NCI-H2081 treated with DMSO at 0.1 percent for 48 hours (cell line): ENCODE measurements around the gene NDNF.

Experiments
- DNase-seq: peaks from one replicate; lab custom pipeline; 2025; lab: John Stamatoyannopoulos, UW

NDNF gene

GRCh38 chr4:121014544-121014943 lies 57.8 kb downstream of the NDNF start:
- DNase-seq: no peak

DNA sequence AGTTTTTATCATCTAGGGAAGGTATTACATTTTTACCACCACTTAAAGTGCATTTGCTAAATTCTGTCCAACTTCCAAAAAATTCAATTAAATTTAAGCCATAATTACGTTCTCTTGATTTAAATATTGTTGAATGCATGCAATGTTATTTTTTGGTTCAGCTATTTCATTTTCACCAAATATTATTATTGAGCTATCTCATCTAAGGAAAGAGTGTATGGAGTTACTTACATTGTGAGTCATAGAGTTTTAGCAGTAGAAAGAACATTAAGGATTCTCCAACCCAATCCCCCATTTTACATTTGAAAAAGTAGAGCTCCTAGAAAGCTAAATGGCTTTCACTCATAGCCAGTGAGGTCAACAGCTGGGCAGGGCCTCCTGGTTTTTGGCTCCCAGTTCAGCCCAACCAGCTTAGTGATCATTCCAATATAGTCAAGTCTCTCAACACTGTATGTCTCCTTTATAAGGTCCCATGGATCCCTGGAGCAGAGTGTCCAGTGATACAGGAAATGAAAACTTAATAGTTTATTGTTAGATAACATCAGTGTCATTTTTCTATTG lies 60.5 kb downstream of the NDNF start:
- DNase-seq: no peak

GRCh38 chr4:121011138-121011537 lies 61.2 kb downstream of the NDNF start:
- no peak for DNase-seq

DNA sequence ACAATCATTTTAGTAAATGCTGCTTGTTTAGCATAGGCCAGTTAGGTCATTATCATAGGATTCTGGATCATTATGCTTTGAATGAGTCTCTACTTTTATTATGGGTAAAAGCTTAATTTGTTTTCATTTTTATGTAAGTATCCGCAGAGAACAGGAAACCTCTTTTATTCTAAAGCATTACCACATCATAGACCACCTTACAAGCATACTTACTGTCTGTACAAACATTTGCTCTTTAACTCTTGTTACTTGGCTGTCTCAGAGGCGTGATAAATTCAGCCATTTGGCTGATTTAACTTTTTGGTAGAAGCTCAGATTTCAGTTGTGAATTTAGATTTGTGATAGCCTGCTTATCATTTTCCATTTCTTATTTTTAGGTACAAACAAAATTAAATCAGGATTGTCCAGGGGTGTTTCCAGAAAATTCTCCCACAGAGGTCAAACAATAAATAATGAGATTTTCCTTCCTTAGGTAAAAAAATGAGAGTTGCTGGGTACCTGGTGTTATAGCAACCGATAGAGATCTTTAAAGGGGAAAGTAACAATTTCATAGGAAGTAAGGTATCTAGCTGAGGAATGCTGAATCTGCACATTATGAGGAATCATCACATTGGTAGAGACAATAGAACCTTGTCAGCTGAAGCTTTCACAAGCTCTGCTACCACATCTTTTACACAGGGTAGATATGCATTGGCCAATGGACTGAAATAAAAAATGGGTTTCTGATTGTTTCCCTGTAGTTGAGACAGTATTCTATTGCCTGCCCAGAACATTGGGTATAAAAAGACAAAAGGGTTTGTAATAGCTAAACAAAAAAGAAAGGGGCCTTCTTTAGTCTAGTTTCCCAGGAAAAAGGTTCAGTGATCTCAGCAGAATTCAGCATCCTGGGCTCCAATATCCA lies 62.5 kb downstream of the NDNF start:
- no peak for DNase-seq

GRCh38 chr4:121007660-121008059 lies 64.7 kb downstream of the NDNF start:
- DNase-seq: no peak

DNA sequence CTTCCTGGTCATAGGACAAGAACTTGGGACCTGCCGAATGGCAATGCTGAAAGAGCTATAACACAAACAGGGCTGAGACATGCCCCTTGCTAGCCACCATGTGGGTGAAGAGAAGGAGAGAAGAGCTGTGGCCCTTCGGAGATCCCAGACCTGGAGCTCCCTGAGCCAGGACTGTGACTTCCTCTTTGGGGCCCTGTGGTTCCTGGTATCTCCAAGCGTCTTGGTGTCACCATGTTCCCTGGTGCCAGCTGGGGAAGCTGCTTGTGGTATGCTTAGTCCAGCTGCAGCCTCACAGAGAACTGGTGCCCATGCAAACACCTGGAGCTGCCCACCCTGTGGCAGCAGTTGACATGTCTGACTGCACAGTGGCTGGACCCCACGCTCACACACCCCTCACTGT lies 68.5 kb downstream of the NDNF start:
- no peak for DNase-seq

DNA sequence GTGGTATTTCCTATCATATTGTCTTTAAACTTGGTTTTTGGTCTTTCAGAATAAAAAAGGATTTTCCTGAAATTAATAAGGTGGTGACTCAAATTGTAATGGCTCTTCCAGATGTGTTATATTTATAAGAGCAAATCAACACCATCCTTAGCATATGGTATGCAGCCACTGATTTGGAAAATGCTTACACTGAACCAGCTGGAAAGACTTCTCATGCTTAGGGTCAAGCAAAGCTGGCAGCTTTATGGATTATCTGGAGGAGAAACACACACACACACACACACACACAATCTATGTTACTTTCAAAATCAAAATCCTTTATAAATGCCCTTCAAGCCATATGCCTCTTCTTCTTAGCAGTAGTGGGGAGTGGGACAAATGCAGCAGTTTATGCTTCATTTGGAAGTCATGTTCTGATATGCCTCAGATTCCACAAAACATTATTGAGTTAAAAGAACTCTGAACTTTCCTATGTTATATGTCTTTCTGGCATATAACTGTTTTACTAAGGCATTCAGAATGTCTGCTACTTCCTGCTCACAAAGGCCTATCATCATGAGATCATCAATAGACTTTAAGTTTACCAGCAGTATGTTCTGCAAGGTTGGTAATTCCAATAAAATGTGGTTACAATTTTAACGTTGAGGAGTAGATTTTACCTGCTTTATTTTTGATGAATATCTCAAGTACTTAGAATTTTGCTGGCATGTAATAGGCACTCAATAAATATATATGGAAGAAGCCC lies 76.9 kb downstream of the NDNF start:
- no peak for DNase-seq

DNA sequence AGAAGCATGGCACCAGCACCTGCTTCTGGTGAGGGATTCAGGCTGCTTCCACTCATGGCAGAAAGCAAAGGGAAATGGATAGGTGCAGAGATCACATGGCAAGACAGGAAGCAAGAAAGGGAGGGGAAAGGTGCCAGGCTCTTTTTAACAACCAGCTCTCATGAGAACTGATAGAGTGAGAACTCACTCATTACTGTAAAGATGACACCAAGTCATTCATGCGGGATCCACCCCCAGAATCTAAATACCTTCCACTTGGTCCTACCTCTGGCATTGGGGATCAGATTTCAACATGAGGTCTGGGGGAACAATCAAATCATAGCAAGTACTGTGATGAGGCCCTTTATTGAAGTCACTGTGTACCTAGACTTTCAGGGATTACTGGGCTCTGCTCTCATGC lies 77.8 kb downstream of the NDNF start:
- DNase-seq: no peak

DNA sequence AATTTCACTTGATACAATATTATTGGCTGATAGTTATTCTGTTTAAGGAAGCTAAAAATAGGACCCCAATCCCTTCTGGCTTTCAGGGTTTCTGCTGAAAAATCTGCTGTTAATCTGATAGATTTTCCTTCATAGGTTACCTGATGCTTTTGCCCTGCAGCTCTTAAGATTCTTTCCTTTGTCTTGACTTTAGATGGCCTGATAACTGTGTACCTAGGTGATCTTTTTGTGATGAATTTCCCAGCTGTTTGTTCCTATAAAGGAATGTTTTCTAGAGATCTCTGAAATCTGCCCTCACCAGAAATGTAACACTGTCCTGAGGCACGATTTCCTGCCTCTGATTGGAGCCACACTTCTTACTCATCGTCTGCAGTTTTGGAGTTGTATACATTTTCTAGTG lies 80.5 kb downstream of the NDNF start:
- no peak for DNase-seq

- DNase-seq: no peak
Observed at GRCh38 chr4:120990246-120990645, 82.1 kb downstream of the NDNF start.
